Activated gamma-delta T cell treated with Interleukin-2 at 50 U/mL for 16 hours (primary cell): ENCODE data around the gene FUT1.
"Not testable (repeated sequence)": the region's sequence is repeated elsewhere in the genome, so short reads cannot be mapped to it uniquely, and the experiment has no call there.

ENCODE experiments used
- DNase-seq: peaks from one replicate; pipeline ENCODE4 v3.0.0-alpha.2; 2020

The FUT1 gene

GRCh38 chr19:48740164-48740972, 12.1 kb downstream of the FUT1 start, which contains the start of gene RASIP1:
Gene RASIP1, minus strand, starts transcription at chr19:48740610. Its CDS starts 328 bp downstream, at chr19:48740282.
- DNase-seq, result no peak

DNA sequence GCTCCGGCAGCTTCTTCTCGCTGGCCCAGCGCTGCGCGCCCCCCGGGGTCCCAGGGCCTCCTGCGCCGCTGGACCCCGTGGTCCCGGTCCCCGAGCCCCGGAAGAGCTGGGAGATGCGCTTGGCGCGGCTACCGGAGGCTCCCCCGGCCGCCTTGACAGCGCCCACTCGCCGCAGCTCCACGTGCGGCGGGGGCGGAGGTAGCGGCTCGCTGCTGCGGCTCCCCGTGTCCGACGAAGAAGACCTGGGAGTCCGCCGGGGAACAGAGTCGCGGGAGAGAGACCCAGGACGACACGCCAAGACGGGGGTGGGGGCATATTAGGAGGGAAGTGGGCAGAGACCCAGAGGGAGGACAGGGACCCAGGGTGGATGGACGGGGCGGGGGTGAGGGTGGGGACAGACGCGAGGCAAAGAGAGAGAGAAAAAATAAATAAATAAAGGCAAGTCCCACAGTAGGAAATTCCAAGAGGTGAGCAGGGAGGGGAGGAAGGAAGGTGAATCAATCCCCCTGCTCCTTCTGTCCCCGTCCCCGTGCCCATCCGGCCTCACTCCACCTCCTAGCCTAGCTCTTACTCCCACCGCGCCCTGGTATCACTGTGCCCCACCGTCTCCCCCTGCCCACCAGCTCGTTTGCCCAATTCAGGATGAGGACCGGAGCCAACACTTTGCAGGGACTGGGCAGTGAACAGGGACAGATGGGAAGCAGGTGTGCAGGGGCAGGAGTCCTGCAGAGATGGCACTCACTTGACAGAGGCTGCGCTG, 12.9 kb downstream of the FUT1 start:
- no peak for DNase-seq

- peak; percentile 91 for DNase-seq
Observed at GRCh38 chr19:48738557-48739403, 13.7 kb downstream of the FUT1 start.

- no peak for DNase-seq
Observed at GRCh38 chr19:48737360-48737998, 15.0 kb downstream of the FUT1 start.

- no peak for DNase-seq
Observed at GRCh38 chr19:48735031-48735615, 17.3 kb downstream of the FUT1 start.

GRCh38 chr19:48734625-48735024, 17.8 kb downstream of the FUT1 start:
- no peak for DNase-seq

- DNase-seq, result no peak
Observed at GRCh38 chr19:48731452-48731851, 21.0 kb downstream of the FUT1 start.

GRCh38 chr19:48728911-48729664, 23.4 kb downstream of the FUT1 start:
- no peak for DNase-seq

DNA sequence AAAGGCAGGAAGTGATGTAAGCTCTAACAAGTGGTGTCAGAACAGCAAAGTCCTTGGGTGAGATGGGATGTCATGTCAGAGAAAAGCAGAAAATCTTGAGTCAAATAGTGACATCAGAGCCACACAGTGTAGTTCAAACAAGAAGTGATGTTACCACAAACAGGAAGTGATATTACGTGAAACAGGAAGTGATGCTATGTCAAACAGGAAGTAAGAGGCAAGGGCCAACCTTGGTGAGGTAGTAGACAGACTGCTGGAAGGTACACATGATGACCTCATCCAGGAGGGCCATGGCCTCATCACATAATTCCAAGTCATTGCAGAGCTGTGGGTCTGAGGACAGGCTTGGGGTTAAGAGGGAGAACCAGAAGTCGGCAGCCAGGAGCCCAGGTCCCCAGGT, 25.9 kb downstream of the FUT1 start:
- no peak for DNase-seq

- DNase-seq, result no peak
Observed at GRCh38 chr19:48724796-48725753, 27.4 kb downstream of the FUT1 start.

DNA sequence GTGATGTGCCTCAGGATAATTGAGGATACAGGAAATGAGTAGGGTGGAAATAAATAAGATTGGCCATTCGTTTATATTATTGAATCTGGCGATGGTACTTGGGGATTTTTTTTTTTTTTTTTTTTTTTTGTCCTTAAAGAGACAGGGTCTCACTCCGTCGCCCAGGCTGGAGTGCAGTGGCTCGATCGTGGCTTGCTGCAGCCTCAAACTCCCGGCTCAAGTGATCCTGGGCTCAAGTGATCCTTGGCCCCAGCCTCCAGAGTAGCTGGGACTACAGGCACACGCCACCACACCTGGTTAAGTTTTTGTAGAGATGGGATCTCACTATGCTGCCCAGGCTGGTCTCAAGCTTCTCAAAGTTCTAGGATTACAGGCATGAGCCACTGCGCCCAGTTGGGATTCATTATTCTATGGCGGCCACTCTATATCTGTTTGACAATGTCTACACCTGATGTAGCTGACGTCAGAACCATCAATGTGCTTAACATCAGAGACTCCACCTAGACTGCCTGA, 30.2 kb downstream of the FUT1 start:
- DNase-seq, result no peak

DNA sequence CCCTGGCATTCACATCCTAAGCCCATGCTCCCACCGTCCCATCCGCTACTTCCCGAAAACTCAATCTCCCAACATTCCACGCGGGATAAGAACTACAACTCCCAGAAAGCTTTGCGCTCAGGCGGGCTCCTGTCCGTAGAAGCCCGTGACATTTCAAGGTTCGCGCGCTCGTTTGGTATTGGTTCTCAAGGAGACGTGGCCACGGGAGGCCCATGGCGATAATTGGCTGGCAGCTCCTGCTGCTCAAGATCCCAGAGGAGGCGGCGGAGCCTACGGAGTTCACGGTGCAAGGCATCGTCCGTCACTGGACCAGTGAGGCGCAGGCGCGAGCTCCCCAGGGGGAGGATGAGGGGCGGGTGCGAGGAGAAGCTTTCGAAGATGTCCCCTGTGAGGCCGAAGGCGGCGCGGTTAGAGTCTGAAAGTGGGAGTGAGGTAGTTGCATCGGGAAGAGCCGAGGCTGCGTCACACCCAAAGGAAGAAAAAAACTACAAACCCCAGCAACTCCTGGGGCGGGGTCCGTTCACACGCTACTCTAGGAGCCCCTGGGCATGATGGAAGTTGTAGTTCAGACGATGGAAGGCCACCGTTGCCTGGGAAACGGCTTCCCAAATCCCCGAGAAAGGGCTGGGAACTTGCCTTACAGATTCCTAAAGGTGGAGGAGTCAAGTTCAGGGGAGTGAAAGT, 31.7 kb downstream of the FUT1 start:
- DNase-seq, result peak; percentile 87

GRCh38 chr19:48720251-48720612, 32.2 kb downstream of the FUT1 start:
- DNase-seq, result no peak

DNA sequence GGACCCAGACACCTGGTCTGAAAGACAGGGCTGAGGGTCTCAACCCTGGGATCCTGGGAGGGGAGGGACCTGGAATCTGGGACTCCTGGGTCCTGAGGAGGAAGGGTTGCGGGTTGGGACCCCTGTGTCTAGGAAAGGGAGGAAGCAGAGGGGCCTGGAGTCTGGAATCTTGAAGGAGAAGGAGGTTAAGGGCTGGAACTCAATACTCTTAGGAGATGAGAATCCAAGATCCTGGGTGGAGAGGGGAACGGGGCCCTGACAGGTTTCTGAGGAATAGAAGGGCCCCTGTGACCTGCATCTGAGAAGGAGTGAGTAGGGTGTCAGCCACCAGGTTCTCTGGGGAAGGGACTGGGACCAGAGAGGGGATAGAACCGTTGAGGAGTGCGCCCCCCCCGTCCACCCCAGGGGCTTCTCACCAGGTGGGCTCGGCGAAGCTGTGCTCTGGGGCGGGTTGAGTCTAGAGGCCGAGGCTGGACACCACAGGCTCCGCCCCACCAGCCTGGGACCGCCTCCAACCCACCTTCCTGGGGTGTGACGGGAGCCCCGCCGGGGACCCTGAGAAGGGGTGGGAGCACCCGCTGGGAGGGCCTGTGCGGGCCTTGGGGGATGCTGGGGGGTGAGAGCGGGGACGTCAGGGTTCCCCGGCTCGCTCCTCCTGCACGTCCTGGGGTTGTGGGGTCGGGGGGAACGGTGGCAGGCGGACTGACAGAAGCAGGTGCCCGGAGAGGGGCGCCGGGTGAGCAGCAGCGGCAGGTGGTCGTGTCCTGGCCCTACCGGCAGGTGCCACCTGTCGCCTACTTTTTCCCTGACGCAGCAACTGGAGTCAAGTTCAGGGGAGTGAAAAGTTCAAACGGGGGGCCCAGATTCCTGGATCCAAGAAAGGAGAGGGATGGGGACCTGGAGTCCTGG, 32.9 kb downstream of the FUT1 start, which contains the start of gene MAMSTR:
Gene MAMSTR, minus strand, starts transcription at position 463 of the 909 bp plus-strand sequence. CDS start 694 bp downstream, outside the sequence.
- no peak for DNase-seq

GRCh38 chr19:48718711-48719231, 33.7 kb downstream of the FUT1 start:
- DNase-seq, result no peak

GRCh38 chr19:48718106-48718505, 34.3 kb downstream of the FUT1 start:
- not testable (repeated sequence) for DNase-seq

GRCh38 chr19:48716562-48717291, 35.7 kb downstream of the FUT1 start:
- no peak for DNase-seq
